Transverse colon (tissue), 4 donors: ENCODE data around the gene EML4.

ENCODE experiments used
- POLR2A ChIP-seq: fragments of 450-650 bp; IDR thresholded peaks from one replicate; pipeline ENCODE4 v1.6.1; 2016; ENCODE audit warnings: antibody characterized with exemption, mild to moderate bottlenecking, moderate library complexity
- POLR2AphosphoS5 ChIP-seq, 3 donors: sonication (generic); formaldehyde crosslinking; IDR thresholded peaks; one replicate each; pipeline ENCODE4 v1.6.1; 2016; ENCODE audit warnings: antibody characterized with exemption in 3 of 3
- TF ChIP-seq, protein P1 (sequence below), 5 experiments: fragments of 200-600 bp in 3 of 5; fragments of 450-650 bp in 2 of 5; sonication (generic) in 3 of 5; IDR thresholded peaks; 1 replicate in 2 of 5; 2 replicates in 3 of 5; pipeline ENCODE4 v1.5.1; 2016 to 2017; ENCODE audit warnings: antibody characterized with exemption in 5 of 5, inconsistent platforms in 3 of 5, mild to moderate bottlenecking in 2 of 5, moderate library complexity in 1 of 5

DNA sequence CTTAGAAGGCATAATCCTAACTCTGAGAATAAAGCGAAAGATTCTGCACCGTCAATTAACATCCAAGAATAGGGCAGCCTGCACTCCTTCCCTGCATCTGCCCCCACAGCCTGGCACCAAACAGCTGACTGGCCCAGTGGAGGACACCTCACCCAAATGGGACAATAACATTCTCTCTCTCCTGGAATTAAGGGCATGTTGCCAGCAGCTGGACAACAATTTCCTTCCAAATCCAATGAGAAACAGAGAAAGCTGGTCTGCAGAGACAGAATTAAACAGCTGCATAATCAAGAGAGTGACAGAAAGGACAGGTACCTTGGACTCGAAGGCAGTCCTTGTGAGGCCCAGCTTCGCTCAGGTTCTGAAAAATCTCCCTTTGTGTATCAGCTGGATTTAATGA, 176.8 kb downstream of the EML4 start:
- TF ChIP-seq, protein P1, sequence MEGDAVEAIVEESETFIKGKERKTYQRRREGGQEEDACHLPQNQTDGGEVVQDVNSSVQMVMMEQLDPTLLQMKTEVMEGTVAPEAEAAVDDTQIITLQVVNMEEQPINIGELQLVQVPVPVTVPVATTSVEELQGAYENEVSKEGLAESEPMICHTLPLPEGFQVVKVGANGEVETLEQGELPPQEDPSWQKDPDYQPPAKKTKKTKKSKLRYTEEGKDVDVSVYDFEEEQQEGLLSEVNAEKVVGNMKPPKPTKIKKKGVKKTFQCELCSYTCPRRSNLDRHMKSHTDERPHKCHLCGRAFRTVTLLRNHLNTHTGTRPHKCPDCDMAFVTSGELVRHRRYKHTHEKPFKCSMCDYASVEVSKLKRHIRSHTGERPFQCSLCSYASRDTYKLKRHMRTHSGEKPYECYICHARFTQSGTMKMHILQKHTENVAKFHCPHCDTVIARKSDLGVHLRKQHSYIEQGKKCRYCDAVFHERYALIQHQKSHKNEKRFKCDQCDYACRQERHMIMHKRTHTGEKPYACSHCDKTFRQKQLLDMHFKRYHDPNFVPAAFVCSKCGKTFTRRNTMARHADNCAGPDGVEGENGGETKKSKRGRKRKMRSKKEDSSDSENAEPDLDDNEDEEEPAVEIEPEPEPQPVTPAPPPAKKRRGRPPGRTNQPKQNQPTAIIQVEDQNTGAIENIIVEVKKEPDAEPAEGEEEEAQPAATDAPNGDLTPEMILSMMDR (IDR thresholded peaks at IDR 0.05) = no peak
- TF ChIP-seq POLR2A = no peak
- TF ChIP-seq POLR2AphosphoS5 (IDR thresholded peaks at IDR 0.05) = no peak
